MM.1S (cell line): ENCODE measurements around the gene UNK.

Experiments
- DNase-seq: peaks from one replicate; pipeline ENCODE4 v3.0.0-alpha.2; 2015
- H2AFZ ChIP-seq: fragments of 300-600 bp; sonication (generic); 2 replicates; pipeline ENCODE4 v1.6.0; 2016; ENCODE audit warnings: antibody characterized with exemption, low read length
- H3F3A ChIP-seq: fragments of 300-600 bp; sonication (generic); 2 replicates; pipeline ENCODE4 v1.6.1; 2016; ENCODE audit warnings: mild to moderate bottlenecking, antibody characterized with exemption, low read length, moderate library complexity, mixed read lengths; ENCODE audit not compliant: insufficient read depth
- H3K27ac ChIP-seq: fragments of 300-600 bp; sonication (generic); 2 replicates; pipeline ENCODE4 v1.5.1; 2016; ENCODE audit warnings: mild to moderate bottlenecking, low read length
- H3K27me3 ChIP-seq: fragments of 300-600 bp; sonication (generic); replicated peaks from 2 replicates; pipeline ENCODE4 v1.6.0; 2016; ENCODE audit warnings: low read length; ENCODE audit not compliant: insufficient read depth
- H3K36me3 ChIP-seq: fragments of 300-600 bp; sonication (generic); replicated peaks from 2 replicates; pipeline ENCODE4 v1.6.1; 2016; ENCODE audit warnings: mild to moderate bottlenecking, low read length, mixed read lengths; ENCODE audit not compliant: insufficient read depth
- H3K4me1 ChIP-seq: fragments of 300-600 bp; sonication (generic); 2 replicates; pipeline ENCODE4 v1.6.1; 2016; ENCODE audit warnings: low read length, mixed read lengths
- H3K4me2 ChIP-seq: fragments of 300-600 bp; sonication (generic); 2 replicates; pipeline ENCODE4 v1.6.0; 2016; ENCODE audit warnings: low read depth, low read length
- H3K4me3 ChIP-seq: fragments of 300-600 bp; sonication (generic); 2 replicates; pipeline ENCODE4 v1.5.1; 2016; ENCODE audit warnings: low read length, mixed read lengths
- H3K79me2 ChIP-seq: fragments of 300-600 bp; sonication (generic); 2 replicates; pipeline ENCODE4 v1.6.1; 2016; ENCODE audit warnings: mixed run types, low read length, mixed read lengths
- H3K9ac ChIP-seq: fragments of 300-600 bp; sonication (generic); 2 replicates; pipeline ENCODE4 v1.6.1; 2016; ENCODE audit warnings: low read length, mixed read lengths
- H3K9me2 ChIP-seq: fragments of 300-600 bp; sonication (generic); replicated peaks from 2 replicates; pipeline ENCODE4 v1.6.1; 2016; ENCODE audit warnings: mild to moderate bottlenecking, low read length, mixed read lengths; ENCODE audit not compliant: insufficient read depth
- H3K9me3 ChIP-seq: fragments of 300-600 bp; sonication (generic); replicated peaks from 2 replicates; pipeline ENCODE4 v1.6.1; 2016; ENCODE audit warnings: mild to moderate bottlenecking, low read length, mixed read lengths; ENCODE audit not compliant: insufficient read depth
- H4K20me1 ChIP-seq: fragments of 300-600 bp; sonication (generic); 2 replicates; pipeline ENCODE4 v1.6.1; 2016; ENCODE audit warnings: mild to moderate bottlenecking, low read length, moderate library complexity, mixed read lengths; ENCODE audit not compliant: insufficient read depth
- EZH2 ChIP-seq: fragments of 300-600 bp; sonication (generic); optimal IDR thresholded peaks from 2 replicates; pipeline ENCODE3; 2017; ENCODE audit warnings: low read depth, mild to moderate bottlenecking, antibody characterized with exemption, low read length, mixed read lengths
- EZH2phosphoT487 ChIP-seq: fragments of 300-600 bp; sonication (generic); IDR thresholded peaks from 2 replicates; pipeline ENCODE4 v1.6.1; 2018; ENCODE audit warnings: antibody characterized with exemption, low read length
- TF ChIP-seq, protein P1 (sequence below): fragments of 300-600 bp; sonication (generic); IDR thresholded peaks from 2 replicates; pipeline ENCODE4 v1.5.1; 2016; ENCODE audit warnings: antibody characterized with exemption, low read length, mixed read lengths

The UNK gene

DNA sequence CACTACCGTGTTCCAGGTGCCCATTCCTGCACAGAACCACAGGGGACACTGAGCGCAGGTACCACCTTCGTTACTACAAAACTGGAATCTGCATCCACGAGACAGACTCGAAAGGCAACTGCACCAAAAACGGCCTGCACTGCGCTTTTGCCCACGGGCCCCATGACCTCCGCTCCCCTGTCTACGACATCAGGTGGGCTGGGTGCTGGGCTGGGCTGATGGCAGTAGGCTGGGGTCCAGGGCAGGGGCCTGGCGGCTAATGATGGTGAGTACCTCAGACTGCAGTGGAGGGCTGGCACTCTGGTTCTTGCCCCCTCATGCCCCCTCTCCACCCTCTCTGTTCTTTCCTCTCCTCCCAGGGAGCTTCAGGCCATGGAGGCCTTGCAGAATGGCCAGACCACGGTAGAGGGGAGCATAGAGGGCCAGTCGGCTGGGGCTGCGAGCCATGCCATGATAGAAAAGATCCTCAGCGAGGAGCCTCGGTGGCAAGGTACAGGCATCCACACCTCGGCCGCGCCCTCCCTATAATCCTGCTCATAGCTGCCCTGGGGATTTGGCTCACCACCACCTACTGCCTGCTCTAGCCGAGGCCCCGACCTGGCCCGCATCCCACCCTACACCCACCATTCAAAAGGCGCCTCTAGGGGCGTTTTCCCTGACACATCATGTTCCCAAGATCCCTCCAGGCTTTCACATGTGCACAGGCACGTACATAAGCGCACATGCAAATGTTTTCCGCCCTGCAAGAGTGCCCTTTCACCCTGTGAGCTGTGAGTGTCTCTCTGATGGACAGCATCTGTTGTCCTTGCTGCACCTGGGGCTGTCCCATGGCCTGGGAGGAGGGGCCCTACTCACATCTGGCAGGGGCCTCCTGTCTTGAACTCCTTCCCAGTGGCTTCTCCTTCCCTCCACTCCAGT, 27.7 kb downstream of the UNK start:
- no peaks in the 10 kb centered on the region for H3K9me2 ChIP-seq
- no peaks in the 10 kb centered on the region for H4K20me1 ChIP-seq
- H3K4me1 ChIP-seq, result no peaks in the 10 kb centered on the region
- TF ChIP-seq EZH2 (no peak), EZH2phosphoT487 (no peak)
- TF ChIP-seq, protein P1, sequence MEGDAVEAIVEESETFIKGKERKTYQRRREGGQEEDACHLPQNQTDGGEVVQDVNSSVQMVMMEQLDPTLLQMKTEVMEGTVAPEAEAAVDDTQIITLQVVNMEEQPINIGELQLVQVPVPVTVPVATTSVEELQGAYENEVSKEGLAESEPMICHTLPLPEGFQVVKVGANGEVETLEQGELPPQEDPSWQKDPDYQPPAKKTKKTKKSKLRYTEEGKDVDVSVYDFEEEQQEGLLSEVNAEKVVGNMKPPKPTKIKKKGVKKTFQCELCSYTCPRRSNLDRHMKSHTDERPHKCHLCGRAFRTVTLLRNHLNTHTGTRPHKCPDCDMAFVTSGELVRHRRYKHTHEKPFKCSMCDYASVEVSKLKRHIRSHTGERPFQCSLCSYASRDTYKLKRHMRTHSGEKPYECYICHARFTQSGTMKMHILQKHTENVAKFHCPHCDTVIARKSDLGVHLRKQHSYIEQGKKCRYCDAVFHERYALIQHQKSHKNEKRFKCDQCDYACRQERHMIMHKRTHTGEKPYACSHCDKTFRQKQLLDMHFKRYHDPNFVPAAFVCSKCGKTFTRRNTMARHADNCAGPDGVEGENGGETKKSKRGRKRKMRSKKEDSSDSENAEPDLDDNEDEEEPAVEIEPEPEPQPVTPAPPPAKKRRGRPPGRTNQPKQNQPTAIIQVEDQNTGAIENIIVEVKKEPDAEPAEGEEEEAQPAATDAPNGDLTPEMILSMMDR, result no peak
- no peak overlapping the region for H2AFZ ChIP-seq
- no peaks in the 10 kb centered on the region for H3K27me3 ChIP-seq
- H3K9me3 ChIP-seq, result no peaks in the 10 kb centered on the region
- H3F3A ChIP-seq, result no peaks in the 10 kb centered on the region
- no peak overlapping the region for H3K4me2 ChIP-seq
- no peak overlapping the region for H3K9ac ChIP-seq
- H3K4me3 ChIP-seq, result no peak overlapping the region
- no peaks in the 10 kb centered on the region for H3K79me2 ChIP-seq
- H3K27ac ChIP-seq, result no peak overlapping the region
- DNase-seq, result no peak
- peaks cover 5% of the 10 kb centered on the region; the same call in 1 of the 2 replicates for H3K36me3 ChIP-seq

DNA sequence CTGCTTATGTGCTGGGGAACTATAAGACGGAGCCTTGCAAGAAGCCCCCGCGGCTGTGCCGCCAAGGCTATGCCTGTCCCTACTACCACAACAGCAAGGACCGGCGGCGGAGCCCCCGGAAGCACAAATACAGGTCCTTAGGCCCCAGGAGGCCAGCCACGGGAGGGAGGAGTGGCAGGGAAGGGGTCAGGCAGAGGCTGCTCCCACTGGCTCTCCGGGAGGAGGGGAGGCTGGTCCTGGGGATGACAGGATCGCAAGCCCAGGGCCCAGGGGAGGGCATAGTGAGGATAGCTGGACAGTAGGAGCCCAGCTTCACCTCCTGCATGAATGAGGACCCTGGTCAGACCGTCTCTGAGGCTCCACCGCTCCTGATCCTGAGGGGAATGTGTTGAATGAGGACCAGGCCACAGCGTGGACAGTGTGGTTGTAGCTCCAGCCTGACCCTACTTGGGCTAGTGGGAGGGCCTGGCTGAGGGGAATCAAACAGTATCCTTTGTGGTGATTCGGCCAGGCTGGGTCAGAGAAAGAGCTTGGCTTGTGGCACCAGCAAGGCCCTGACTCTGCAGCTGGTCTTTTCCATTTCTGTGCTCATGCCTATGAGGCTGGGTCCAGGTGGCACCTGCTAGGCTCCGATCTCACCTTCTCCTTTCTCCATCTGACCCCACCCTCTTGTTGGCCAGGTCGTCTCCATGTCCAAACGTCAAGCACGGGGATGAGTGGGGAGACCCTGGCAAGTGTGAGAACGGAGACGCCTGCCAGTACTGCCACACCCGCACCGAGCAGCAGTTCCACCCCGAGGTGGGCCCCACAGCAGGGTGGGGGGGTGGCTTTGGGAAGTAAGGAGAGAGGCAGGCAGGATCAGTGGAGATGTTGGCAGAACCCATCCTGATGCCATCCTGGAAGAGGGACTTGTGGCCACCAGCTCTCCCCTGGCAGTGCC, 28.7 kb downstream of the UNK start:
- Histone ChIP-seq H3K9me3 (no peaks in the 10 kb centered on the region), H3K4me1 (no peaks in the 10 kb centered on the region), H3K79me2 (no peaks in the 10 kb centered on the region), H4K20me1 (no peaks in the 10 kb centered on the region), H3K36me3 (peaks cover 5% of the 10 kb centered on the region; the same call in 1 of the 2 replicates), H2AFZ (no peak overlapping the region), H3K27me3 (no peaks in the 10 kb centered on the region), H3K4me2 (no peak overlapping the region), H3K27ac (no peak overlapping the region), H3K9me2 (no peaks in the 10 kb centered on the region), H3K4me3 (no peak overlapping the region), H3F3A (no peaks in the 10 kb centered on the region), H3K9ac (no peak overlapping the region)
- TF ChIP-seq EZH2 (no peak), EZH2phosphoT487 (no peak)
- TF ChIP-seq, protein P1, result no peak
- DNase-seq, result no peak

DNA sequence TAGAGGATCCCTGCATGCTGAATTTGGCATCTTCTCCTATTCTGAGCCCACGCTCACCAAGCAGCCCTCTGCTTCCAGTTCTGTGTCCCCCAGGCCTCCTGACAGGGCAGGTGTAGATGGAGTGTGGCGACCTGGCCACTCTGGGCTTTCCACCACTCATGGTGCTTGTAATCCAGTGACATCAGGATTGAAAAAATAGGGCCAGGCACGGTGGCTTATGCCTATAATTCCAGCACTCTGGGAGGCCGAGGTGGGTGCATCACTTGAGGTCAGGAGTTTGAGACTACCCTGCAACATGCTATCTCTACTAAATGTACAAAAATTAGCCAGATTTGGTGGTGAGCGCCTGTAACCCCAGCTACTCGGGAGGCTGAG, 29.4 kb downstream of the UNK start:
- no peak overlapping the region for H2AFZ ChIP-seq
- H3K27ac ChIP-seq, result no peak overlapping the region
- no peak overlapping the region for H3K4me2 ChIP-seq
- H3K36me3 ChIP-seq, result peaks cover 5% of the 10 kb centered on the region; the same call in 1 of the 2 replicates
- no peaks in the 10 kb centered on the region for H3K79me2 ChIP-seq
- no peaks in the 10 kb centered on the region for H4K20me1 ChIP-seq
- no peaks in the 10 kb centered on the region for H3K4me1 ChIP-seq
- no peaks in the 10 kb centered on the region for H3K27me3 ChIP-seq
- no peak for DNase-seq
- H3K4me3 ChIP-seq, result no peak overlapping the region
- TF ChIP-seq, protein P1, result no peak
- TF ChIP-seq EZH2phosphoT487 (no peak), EZH2 (no peak)
- H3K9me2 ChIP-seq, result no peaks in the 10 kb centered on the region
- no peaks in the 10 kb centered on the region for H3F3A ChIP-seq
- no peak overlapping the region for H3K9ac ChIP-seq
- no peaks in the 10 kb centered on the region for H3K9me3 ChIP-seq
